Cardiac muscle cell (in vitro differentiated cells and primary cell): Measurements from ENCODE around the gene KIAA1671. TPM values are rescaled to one million over a fixed set of nuclear protein-coding genes. Genes with fewer than 3 reads are reported as not detected.

Experiments
- DNase-seq, 2 donors: peaks; one replicate each; pipeline versions ENCODE4 v3.0.0 to v3.0.0-alpha.2; 2010 to 2017; ENCODE audit warnings: low read depth in 1 of 2, low spot score in 1 of 2
- H3K27ac ChIP-seq: fragments of 200-600 bp; sonication (generic); 2 replicates; pipeline ENCODE4 v1.5.1; 2016
- H3K27me3 ChIP-seq: fragments of 200-600 bp; sonication (generic); 2 replicates; pipeline ENCODE4 v1.6.0; 2016; ENCODE audit warnings: control low read depth
- H3K36me3 ChIP-seq: fragments of 200-600 bp; sonication (generic); 2 replicates; pipeline ENCODE4 v1.5.1; 2016; ENCODE audit warnings: control low read depth
- H3K4me1 ChIP-seq: fragments of 200-600 bp; sonication (generic); 2 replicates; pipeline ENCODE4 v1.8.1; 2017; ENCODE audit warnings: low read depth, mild to moderate bottlenecking, mixed run types
- H3K4me3 ChIP-seq: fragments of 200-600 bp; sonication (generic); 2 replicates; pipeline ENCODE4 v1.5.1; 2016; ENCODE audit warnings: mild to moderate bottlenecking
- H3K9me3 ChIP-seq: fragments of 200-600 bp; sonication (generic); 2 replicates; pipeline ENCODE4 v1.5.1; 2017; ENCODE audit warnings: low read depth, mild to moderate bottlenecking, control low read depth
- polyA plus RNA-seq: library from polyadenylated mRNA; unstranded; fragments of >200 nt; fragmentation: Nextera tagmentation; extraction: Ambion mirVana; gene quantifications from 2 replicates; pipeline ENCODE4 v1.2.1, GENCODE V29; 2016
- total RNA-seq: library from RNA; depleted of rRNA; stranded (reverse); fragments of >200 nt; gene quantifications from 2 replicates; pipeline ENCODE4 v1.2.3, GENCODE V29; 2016
- TF ChIP-seq, protein P1 (sequence below): IDR thresholded peaks from 2 replicates; pipeline ENCODE4 v1.5.1; 2012; ENCODE audit warnings: low read depth, mild to moderate bottlenecking, low read length

Gene KIAA1671
- total and polyA plus RNA-seq, 2 experiments from 2014 or later = 10.9 to 37.3 TPM

DNA sequence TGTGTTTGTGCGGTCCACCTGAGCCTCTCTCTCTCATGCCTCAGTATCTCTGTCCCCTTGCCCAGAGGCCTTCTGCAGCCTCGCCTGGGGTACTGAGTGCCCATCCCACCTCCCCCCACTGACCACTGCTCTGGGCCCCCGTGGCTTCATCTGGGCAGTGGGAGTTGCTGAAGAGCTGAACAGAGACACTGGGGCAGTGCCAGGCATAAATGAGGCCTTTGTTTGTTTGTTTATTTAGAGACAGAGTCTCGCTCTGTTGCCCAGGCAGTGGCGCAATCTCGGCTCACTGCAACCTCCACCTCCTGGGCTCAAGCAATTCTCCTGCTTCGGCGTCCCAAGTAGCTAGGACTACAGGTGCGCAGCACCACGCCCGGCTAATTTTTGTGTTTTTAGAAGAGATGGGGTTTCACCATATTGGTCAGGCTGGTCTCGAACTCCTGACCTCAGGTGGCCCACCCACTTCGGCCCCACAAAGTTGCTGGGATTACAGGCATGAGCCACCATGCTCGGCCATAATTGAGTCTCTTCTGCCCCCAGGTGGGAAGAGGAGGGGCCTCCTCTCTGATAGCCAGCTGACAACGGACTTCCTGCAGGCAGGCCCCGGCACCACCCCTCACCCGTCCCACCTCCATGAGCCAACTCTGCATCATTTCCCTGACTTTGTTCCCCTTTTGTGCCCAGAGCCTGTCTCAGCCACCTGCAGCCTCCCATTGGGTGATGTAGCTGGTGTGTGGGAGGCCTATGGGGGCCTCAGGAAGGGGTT lies 256.4 kb downstream of the KIAA1671 start:
- TF ChIP-seq, protein P1, sequence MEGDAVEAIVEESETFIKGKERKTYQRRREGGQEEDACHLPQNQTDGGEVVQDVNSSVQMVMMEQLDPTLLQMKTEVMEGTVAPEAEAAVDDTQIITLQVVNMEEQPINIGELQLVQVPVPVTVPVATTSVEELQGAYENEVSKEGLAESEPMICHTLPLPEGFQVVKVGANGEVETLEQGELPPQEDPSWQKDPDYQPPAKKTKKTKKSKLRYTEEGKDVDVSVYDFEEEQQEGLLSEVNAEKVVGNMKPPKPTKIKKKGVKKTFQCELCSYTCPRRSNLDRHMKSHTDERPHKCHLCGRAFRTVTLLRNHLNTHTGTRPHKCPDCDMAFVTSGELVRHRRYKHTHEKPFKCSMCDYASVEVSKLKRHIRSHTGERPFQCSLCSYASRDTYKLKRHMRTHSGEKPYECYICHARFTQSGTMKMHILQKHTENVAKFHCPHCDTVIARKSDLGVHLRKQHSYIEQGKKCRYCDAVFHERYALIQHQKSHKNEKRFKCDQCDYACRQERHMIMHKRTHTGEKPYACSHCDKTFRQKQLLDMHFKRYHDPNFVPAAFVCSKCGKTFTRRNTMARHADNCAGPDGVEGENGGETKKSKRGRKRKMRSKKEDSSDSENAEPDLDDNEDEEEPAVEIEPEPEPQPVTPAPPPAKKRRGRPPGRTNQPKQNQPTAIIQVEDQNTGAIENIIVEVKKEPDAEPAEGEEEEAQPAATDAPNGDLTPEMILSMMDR = no peak

DNA sequence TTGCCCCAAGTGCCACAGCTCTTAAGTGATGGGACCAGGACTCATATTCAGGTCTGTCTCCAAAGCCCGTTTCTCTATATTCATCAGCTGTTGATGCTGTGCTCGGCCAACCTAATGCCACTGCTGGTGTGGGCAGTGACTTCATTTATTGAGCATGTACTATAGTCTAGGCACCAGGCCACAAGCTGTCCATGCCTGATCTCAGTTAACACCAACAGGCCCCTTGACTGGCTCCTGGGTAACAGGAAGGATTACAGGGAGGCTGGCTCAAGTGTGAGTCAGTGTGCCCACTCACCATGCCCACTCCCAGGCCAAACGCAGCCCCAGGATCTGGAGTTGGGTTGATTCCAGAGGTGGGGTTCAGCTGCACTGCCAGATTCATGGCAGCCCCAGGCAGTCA lies 258.3 kb downstream of the KIAA1671 start:
- Histone ChIP-seq H3K9me3 (no peaks in the 10 kb centered on the region), H3K27me3 (no peaks in the 10 kb centered on the region), H3K4me3 (no peak overlapping the region), H3K36me3 (no peaks in the 10 kb centered on the region), H3K4me1 (no peaks in the 10 kb centered on the region), H3K27ac (no peak overlapping the region)
- DNase-seq = no peak
- TF ChIP-seq, protein P1 = no peak

More for the DNA sequence above, 256.4 kb downstream of the KIAA1671 start:
- Histone ChIP-seq H3K4me3 (no peak overlapping the region), H3K36me3 (no peaks in the 10 kb centered on the region), H3K27ac (no peak overlapping the region), H3K27me3 (no peaks in the 10 kb centered on the region), H3K4me1 (no peaks in the 10 kb centered on the region), H3K9me3 (no peaks in the 10 kb centered on the region)
- no peak for DNase-seq

DNA sequence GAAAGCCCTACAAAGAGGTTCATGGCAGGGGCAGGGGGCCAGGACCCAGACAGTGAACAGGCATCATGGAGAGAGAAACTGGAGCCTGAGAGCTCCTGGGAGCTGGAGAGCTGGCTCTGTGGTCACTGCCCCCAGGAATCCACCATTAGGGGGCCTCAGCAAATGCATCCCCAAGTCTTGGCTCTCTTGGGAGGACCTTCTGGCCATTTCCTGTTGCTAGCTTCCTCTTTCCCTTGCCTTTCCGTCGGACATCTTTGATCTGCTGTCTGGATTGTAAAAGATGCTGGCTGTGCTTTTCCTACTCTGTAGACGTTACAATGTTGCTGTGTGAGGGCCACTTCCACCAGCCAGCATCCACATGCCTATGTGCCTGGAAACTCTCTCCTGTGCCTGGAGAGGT lies 259.8 kb downstream of the KIAA1671 start:
- Histone ChIP-seq H3K4me3 (no peak overlapping the region), H3K36me3 (no peaks in the 10 kb centered on the region), H3K27ac (no peak overlapping the region), H3K4me1 (no peaks in the 10 kb centered on the region), H3K27me3 (no peaks in the 10 kb centered on the region), H3K9me3 (no peaks in the 10 kb centered on the region)
- TF ChIP-seq, protein P1 = no peak
- DNase-seq = no peak

DNA sequence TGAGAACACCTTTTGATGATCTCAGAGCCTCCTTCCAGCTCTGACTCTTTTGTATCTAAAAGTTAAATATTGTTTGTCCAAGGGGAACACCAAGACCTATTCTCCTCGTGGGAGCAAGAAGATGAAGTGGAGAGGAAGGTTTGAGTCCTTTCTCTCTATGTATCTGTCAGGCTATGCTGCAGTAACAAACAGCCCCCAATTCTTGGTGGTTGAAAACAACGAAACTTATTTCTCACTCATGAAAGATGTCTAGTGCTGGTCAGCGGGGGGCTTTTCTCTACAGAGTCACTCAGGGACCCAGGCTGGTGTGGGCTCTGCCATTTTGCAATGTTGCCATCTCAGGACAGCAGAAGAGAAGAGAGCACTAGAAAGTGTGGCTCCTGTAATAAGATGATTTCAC lies 260.7 kb downstream of the KIAA1671 start:
- Histone ChIP-seq H3K27ac (no peak overlapping the region), H3K9me3 (no peaks in the 10 kb centered on the region), H3K27me3 (no peaks in the 10 kb centered on the region), H3K36me3 (no peaks in the 10 kb centered on the region), H3K4me1 (no peaks in the 10 kb centered on the region), H3K4me3 (no peak overlapping the region)
- TF ChIP-seq, protein P1 = no peak
- DNase-seq = no peak

DNA sequence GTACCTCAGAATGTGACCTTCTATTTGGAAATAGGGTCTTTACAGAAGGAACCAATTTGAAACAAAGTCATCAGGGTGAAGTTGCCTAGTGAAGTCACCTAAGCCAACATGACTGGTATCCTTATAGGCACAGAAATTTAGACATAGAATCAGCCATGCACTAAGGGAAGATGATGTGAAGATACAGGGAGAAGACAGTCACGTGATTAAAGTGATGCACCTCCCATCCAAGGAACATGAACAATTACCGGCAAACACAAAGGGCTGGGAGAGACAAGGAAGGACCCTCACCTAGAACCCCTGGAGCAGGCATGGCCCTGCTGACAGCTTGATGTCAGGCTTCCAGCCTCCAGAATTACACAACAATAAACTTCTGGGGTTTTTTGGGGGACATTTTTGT lies 263.7 kb downstream of the KIAA1671 start:
- Histone ChIP-seq H3K4me3 (no peak overlapping the region), H3K27ac (no peak overlapping the region), H3K4me1 (no peaks in the 10 kb centered on the region), H3K27me3 (peaks cover 15% of the 10 kb centered on the region), H3K36me3 (no peaks in the 10 kb centered on the region), H3K9me3 (no peaks in the 10 kb centered on the region)
- DNase-seq = no peak
- TF ChIP-seq, protein P1 = no peak
